Uterus (tissue), 4 donors: Measurements from ENCODE around the gene OSBPL2. TPM values are rescaled to one million over a fixed set of nuclear protein-coding genes. Genes with fewer than 3 reads are reported as not detected.

Experiments used
- DNase-seq, 2 donors: peaks; one replicate each; pipeline ENCODE4 v3.0.0-alpha.2; 2019 to 2020
- H3K27ac ChIP-seq, 2 donors: fragments of 200-600 bp; sonication (generic); 1 replicate in 1 of 2; 2 replicates in 1 of 2; pipeline ENCODE4 v1.5.1; 2016 to 2018
- H3K27me3 ChIP-seq, 2 donors: fragments of 200-600 bp; sonication (generic); one replicate each; pipeline ENCODE4 v1.5.1; 2018 to 2019; ENCODE audit warnings: control low read depth in 1 of 2
- H3K36me3 ChIP-seq, 2 donors: fragments of 200-600 bp; sonication (generic); one replicate each; pipeline ENCODE4 v1.5.1; 2019; ENCODE audit warnings: control low read depth in 1 of 2
- H3K4me1 ChIP-seq, 2 donors: fragments of 200-600 bp; sonication (generic); one replicate each; pipeline ENCODE4 v1.5.1; 2018 to 2019; ENCODE audit warnings: control low read depth in 1 of 2
- H3K4me3 ChIP-seq, 2 donors: fragments of 200-600 bp; sonication (generic); 1 replicate in 1 of 2; 2 replicates in 1 of 2; pipeline ENCODE4 v1.5.1; 2018 to 2019; ENCODE audit warnings: mild to moderate bottlenecking in 1 of 2
- H3K9me3 ChIP-seq, 2 donors: fragments of 200-600 bp; sonication (generic); one replicate each; pipeline ENCODE4 v1.5.1; 2019; ENCODE audit warnings: control low read depth in 1 of 2
- CTCF ChIP-seq, 4 experiments: fragments of 200-600 bp in 2 of 4; fragments of 450-650 bp in 2 of 4; sonication (generic) in 2 of 4; IDR thresholded peaks; one replicate each; pipeline ENCODE4 v1.5.1; 2016 to 2019; ENCODE audit warnings: antibody characterized with exemption in 4 of 4, mild to moderate bottlenecking in 2 of 4, moderate library complexity in 1 of 4
- POLR2A ChIP-seq, 2 donors: fragments of 450-650 bp; IDR thresholded peaks; one replicate each; pipeline ENCODE4 v1.6.1; 2016; ENCODE audit warnings: antibody characterized with exemption in 2 of 2, mild to moderate bottlenecking in 1 of 2, moderate library complexity in 1 of 2
- intact Hi-C: fragments of 100-400 bp; cut with DNase I; formaldehyde crosslinking; loops from one replicate; pipeline ENCODE4 v1.15.1; 2023; ENCODE audit warnings: low total_unique reads
- total RNA-seq, 4 donors: library from RNA; depleted of rRNA in 3 of 4; stranded (reverse); fragments of >200 nt in 3 of 4; gene quantifications; one replicate each; pipeline versions ENCODE4 v1.1.0 to v1.2.4, GENCODE V29; 2014 to 2023
- donor health status: DM: yes; HTN: yes; CAD: no.

Gene OSBPL2
- total RNA-seq, 4 donors from 2014 or later, result 12.3 to 55.9 (median 33.4) TPM

- no peak overlapping the region for H3K27ac ChIP-seq
- H3K4me3 ChIP-seq, result no peak overlapping the region
- H3K36me3 ChIP-seq, result no peaks in the 10 kb centered on the region
- no peaks in the 10 kb centered on the region for H3K9me3 ChIP-seq
- no peaks in the 10 kb centered on the region for H3K27me3 ChIP-seq
- H3K4me1 ChIP-seq, result no peaks in the 10 kb centered on the region
- no peak for DNase-seq
- TF ChIP-seq CTCF (IDR thresholded peaks at IDR 0.05) (no peak), POLR2A (IDR thresholded peaks at IDR 0.05) (no peak)
- intact Hi-C loops, result no loop called here
Observed at GRCh38 chr20:62259294-62259565, 20.9 kb downstream of the OSBPL2 start.

GRCh38 chr20:62262064-62262463 is 23.7 kb downstream of the OSBPL2 start:
- H3K4me3 ChIP-seq, result no peak overlapping the region
- no peaks in the 10 kb centered on the region for H3K27me3 ChIP-seq
- H3K9me3 ChIP-seq, result no peaks in the 10 kb centered on the region
- no peak for DNase-seq
- no peaks in the 10 kb centered on the region for H3K4me1 ChIP-seq
- H3K27ac ChIP-seq, result no peak overlapping the region
- no peaks in the 10 kb centered on the region for H3K36me3 ChIP-seq
- intact Hi-C loops, result no loop called here
- TF ChIP-seq POLR2A (IDR thresholded peaks at IDR 0.05), result no peak
- TF ChIP-seq CTCF (IDR thresholded peaks at IDR 0.05), result no peak

GRCh38 chr20:62263396-62263795 is 25.1 kb downstream of the OSBPL2 start:
- H3K4me1 ChIP-seq, result no peaks in the 10 kb centered on the region
- no peaks in the 10 kb centered on the region for H3K36me3 ChIP-seq
- no peaks in the 10 kb centered on the region for H3K27me3 ChIP-seq
- no peak for TF ChIP-seq POLR2A (IDR thresholded peaks at IDR 0.05)
- TF ChIP-seq CTCF (IDR thresholded peaks at IDR 0.05), result no peak
- DNase-seq, result no peak
- H3K27ac ChIP-seq, result no peak overlapping the region
- H3K4me3 ChIP-seq, result no peak overlapping the region
- H3K9me3 ChIP-seq, result no peaks in the 10 kb centered on the region
- intact Hi-C loops, result no loop called here

GRCh38 chr20:62265365-62265764 is 27.0 kb downstream of the OSBPL2 start:
- intact Hi-C loops, result no loop called here
- DNase-seq, result no peak
- no peaks in the 10 kb centered on the region for H3K27me3 ChIP-seq
- TF ChIP-seq CTCF (IDR thresholded peaks at IDR 0.05) (no peak), POLR2A (IDR thresholded peaks at IDR 0.05) (no peak)
- no peaks in the 10 kb centered on the region for H3K4me1 ChIP-seq
- no peak overlapping the region for H3K27ac ChIP-seq
- no peaks in the 10 kb centered on the region for H3K9me3 ChIP-seq
- H3K4me3 ChIP-seq, result no peak overlapping the region
- H3K36me3 ChIP-seq, result no peaks in the 10 kb centered on the region

- H3K9me3 ChIP-seq, result no peaks in the 10 kb centered on the region
- no peak overlapping the region for H3K4me3 ChIP-seq
- no peaks in the 10 kb centered on the region for H3K4me1 ChIP-seq
- no peaks in the 10 kb centered on the region for H3K27me3 ChIP-seq
- H3K27ac ChIP-seq, result no peak overlapping the region
- TF ChIP-seq CTCF (IDR thresholded peaks at IDR 0.05) (no peak), POLR2A (IDR thresholded peaks at IDR 0.05) (no peak)
- no peaks in the 10 kb centered on the region for H3K36me3 ChIP-seq
- no peak for DNase-seq
- intact Hi-C loops, result no loop called here
Observed at GRCh38 chr20:62266340-62266739, 28.0 kb downstream of the OSBPL2 start.
